Activated CD4-positive, alpha-beta T cell treated with anti-CD3 and anti-CD28 coated beads, Interleukin-2, amount 10 ng/mL, durations not matched to agents 24 days and 14 days (primary cell): ENCODE results near the gene AKR1A1. TPM values are rescaled to one million over a fixed set of nuclear protein-coding genes. Genes with fewer than 3 reads are reported as not detected.
A peak's percentile ranks its signal among the peaks of the same experiment; 100 is the strongest.
"Not testable (repeated sequence)": the region's sequence is repeated elsewhere in the genome, so short reads cannot be mapped to it uniquely, and the experiment has no call there.

ENCODE experiments used
- DNase-seq: peaks from one replicate; pipeline ENCODE4 v3.0.0; 2022
- H3K27ac Mint-ChIP-seq: one replicate; pipeline ENCODE4 v1.8.0; 2022; ENCODE audit warnings: mild to moderate bottlenecking, mixed read lengths
- H3K27me3 Mint-ChIP-seq: one replicate; pipeline ENCODE4 v1.8.0; 2022; ENCODE audit warnings: mixed read lengths
- H3K36me3 Mint-ChIP-seq: one replicate; pipeline ENCODE4 v1.8.0; 2022; ENCODE audit warnings: low read depth, mild to moderate bottlenecking, mixed read lengths
- H3K4me1 Mint-ChIP-seq: one replicate; pipeline ENCODE4 v1.8.0; 2021; ENCODE audit warnings: mixed read lengths
- H3K4me3 Mint-ChIP-seq: one replicate; pipeline ENCODE4 v1.8.0; 2022; ENCODE audit warnings: mild to moderate bottlenecking, moderate library complexity, mixed read lengths
- H3K9me3 Mint-ChIP-seq: one replicate; pipeline ENCODE4 v1.8.0; 2021; ENCODE audit warnings: mixed read lengths
- intact Hi-C: fragments of 100-400 bp; cut with micrococcal nuclease; formaldehyde crosslinking; loops from one replicate; pipeline ENCODE4 v1.15.1; 2023
- total RNA-seq: library from RNA; stranded (reverse); gene quantifications from 2 replicates; pipeline ENCODE4 v1.2.3, GENCODE V29; 2022

Gene AKR1A1
- total RNA-seq, 1 donor from 2014 or later: 199 TPM

DNA sequence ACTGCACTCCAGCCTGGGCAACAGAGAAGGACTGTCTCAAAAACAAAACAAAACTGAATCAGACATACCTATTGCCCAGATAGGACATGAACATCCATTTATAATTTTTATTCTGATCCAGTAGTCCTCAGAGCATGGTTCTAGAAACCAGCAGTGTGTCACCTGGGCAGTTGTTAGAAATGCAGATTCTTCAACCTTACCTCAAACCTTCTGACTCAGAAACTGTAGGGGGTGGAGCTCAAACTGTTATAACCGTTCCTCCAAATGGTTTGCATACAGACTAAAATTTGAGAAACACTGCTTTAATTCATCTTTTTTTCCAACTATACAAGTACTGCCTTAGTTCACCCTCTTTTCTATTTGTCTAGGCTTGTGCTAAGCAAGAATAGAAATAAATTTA, 39.2 kb downstream of the AKR1A1 start:
- Mint-ChIP-seq H3K9me3 (no peaks in the 10 kb centered on the region), H3K27me3 (no peaks in the 10 kb centered on the region), H3K36me3 (peaks cover 39% of the 10 kb centered on the region), H3K4me1 (peaks cover 31% of the 10 kb centered on the region), H3K27ac (no peak overlapping the region), H3K4me3 (no peak overlapping the region)
- DNase-seq: no peak
- intact Hi-C loops: loop anchor here (10.0 kb wide), 2 partner anchors 655 to 785 kb away; partner anchors contain the start of genes BTBD19, DYNLT4, PLK3 and RAD54L

DNA sequence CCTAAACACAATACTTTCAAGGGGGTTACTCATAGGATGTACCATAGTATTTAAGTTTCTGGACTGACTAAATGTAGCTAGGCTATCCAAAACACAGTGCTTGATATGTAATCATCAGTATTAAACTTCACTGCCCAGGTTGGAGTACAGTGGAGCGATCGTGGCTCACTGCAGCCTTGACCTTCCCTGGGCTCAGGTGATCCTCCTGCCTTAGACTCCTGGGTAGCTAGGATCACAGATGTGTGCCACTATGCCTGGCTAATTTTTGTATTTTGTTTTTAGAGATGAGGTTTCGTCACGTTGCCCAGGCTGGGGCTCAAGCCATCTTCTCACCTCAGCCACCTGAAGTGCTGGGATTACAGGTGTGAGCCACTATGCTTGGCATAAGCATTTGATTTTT, 43.8 kb downstream of the AKR1A1 start:
- no peak for DNase-seq
- no peak overlapping the region for H3K27ac Mint-ChIP-seq
- H3K4me3 Mint-ChIP-seq: no peak overlapping the region
- H3K4me1 Mint-ChIP-seq: peaks cover 26% of the 10 kb centered on the region
- no peaks in the 10 kb centered on the region for H3K27me3 Mint-ChIP-seq
- H3K9me3 Mint-ChIP-seq: no peaks in the 10 kb centered on the region
- peaks cover 44% of the 10 kb centered on the region for H3K36me3 Mint-ChIP-seq
- intact Hi-C loops: no loop called here

DNA sequence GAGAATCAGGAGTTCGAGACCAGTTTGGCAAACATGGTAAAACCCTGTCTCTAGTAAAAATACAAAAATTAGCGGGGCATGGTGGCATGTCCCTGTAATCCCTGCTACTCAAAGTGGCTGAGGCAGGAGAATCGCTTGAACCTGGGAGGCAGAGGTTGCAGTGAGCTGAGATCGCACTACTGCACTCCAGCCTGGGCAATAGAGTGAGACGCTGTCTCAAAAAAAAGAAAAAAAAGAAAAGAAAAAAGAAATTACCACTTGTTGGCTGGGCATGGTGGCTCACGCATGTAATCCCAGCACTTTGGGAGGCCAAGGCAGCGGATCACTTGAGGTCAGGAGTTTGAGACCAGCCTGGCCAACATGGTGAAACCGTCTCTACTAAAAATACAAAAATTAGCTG, 46.1 kb downstream of the AKR1A1 start:
- H3K27me3 Mint-ChIP-seq, intact Hi-C loops, H3K9me3 Mint-ChIP-seq, DNase-seq, H3K4me3 Mint-ChIP-seq, H3K27ac Mint-ChIP-seq: not testable (repeated sequence)
- H3K4me1 Mint-ChIP-seq: peaks cover 39% of the 10 kb centered on the region
- peaks cover 46% of the 10 kb centered on the region for H3K36me3 Mint-ChIP-seq

DNA sequence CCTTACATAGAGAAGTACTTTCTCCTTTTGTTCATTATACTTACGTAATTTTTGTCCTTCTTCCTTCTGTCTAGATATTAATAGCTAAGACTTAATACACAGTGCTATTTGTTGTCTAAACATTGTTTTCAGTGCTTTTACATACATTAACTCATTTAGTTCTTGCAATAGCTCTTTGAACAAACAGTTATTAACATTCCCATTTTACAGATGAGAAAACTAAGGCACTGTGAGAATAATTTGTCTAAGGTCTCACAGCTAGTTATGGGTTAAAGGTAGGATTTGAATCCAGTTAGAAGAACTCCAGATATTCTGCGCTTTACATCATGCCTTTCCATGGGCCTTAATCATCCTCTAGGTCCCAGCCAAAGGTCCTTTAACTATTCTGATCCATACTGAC, 53.6 kb downstream of the AKR1A1 start:
- Mint-ChIP-seq H3K9me3 (no peaks in the 10 kb centered on the region), H3K36me3 (peaks cover 47% of the 10 kb centered on the region), H3K27ac (no peak overlapping the region), H3K27me3 (no peaks in the 10 kb centered on the region), H3K4me3 (no peak overlapping the region), H3K4me1 (peaks cover 38% of the 10 kb centered on the region)
- no peak for DNase-seq
- intact Hi-C loops: no loop called here

DNA sequence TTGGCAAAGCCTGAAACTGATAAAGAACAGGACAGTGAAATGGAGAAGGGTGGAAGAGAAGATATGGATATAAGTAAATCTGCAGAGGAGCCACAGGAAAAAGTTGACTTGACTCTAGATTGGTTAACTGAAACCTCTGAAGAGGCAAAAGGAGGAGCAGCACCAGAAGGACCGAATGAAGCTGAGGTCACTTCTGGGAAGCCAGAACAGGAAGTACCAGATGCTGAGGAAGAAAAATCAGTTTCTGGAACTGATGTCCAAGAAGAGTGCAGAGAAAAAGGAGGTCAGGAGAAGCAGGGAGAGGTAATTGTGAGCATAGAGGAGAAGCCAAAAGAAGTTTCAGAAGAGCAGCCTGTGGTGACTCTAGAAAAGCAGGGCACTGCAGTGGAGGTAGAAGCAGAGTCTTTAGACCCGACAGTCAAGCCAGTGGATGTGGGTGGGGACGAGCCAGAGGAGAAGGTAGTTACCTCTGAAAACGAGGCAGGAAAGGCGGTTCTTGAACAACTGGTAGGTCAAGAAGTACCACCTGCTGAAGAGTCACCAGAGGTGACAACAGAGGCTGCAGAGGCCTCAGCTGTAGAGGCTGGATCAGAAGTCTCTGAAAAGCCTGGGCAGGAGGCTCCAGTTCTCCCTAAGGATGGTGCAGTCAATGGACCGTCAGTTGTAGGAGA, 56.9 kb downstream of the AKR1A1 start:
- DNase-seq: no peak
- H3K36me3 Mint-ChIP-seq: peaks cover 50% of the 10 kb centered on the region
- H3K27me3 Mint-ChIP-seq: no peaks in the 10 kb centered on the region
- H3K9me3 Mint-ChIP-seq: no peaks in the 10 kb centered on the region
- H3K27ac Mint-ChIP-seq: peak overlapping the region; percentile 68
- H3K4me1 Mint-ChIP-seq: peaks cover 18% of the 10 kb centered on the region
- intact Hi-C loops: no loop called here
- no peak overlapping the region for H3K4me3 Mint-ChIP-seq

DNA sequence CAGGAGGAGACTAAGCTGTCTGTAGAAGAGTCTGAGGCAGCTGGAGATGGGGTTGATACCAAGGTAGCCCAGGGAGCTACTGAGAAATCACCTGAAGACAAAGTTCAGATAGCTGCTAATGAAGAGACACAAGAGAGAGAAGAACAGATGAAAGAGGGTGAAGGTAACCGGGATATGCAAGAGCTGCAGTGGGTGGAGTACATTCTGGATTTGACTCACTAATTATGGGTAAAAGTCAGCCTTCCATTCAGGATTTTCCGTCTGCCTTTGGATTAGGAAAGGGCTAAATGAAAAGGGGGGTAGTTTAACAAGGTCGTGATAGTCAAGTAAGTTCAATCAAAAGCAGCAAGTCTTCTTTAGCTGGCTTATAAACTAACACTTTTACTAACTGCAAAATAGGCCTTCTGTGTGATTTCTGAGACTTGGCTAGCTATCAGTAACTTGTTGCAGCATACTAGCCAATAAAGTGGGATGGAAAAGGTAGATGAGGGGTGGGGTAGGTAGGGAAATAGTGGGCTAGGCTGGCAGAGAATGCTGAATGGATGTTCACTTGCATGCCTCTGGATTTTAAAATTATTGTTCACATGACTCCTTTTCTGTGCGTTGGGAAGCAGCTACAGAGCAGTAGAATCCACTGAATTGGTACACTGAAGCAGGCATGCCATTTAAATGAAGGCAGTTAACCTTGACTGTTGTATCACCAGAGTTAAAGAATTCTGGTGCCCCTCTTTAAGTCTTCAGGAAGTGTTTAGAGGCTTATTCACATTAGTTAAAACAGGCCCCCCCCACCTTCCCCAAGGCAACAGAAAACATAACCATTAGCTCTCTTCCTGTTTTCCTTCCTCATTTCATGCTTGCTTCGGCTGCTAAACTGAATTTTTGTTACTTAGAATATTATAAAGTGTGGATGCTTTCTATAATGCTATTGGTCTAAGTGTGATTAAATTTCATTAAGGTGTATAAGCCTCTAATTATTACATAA, 57.8 kb downstream of the AKR1A1 start:
- intact Hi-C loops: no loop called here
- H3K4me3 Mint-ChIP-seq: no peak overlapping the region
- H3K9me3 Mint-ChIP-seq: no peaks in the 10 kb centered on the region
- H3K27me3 Mint-ChIP-seq: no peaks in the 10 kb centered on the region
- no peak for DNase-seq
- peaks cover 54% of the 10 kb centered on the region for H3K36me3 Mint-ChIP-seq
- H3K4me1 Mint-ChIP-seq: peaks cover 18% of the 10 kb centered on the region
- H3K27ac Mint-ChIP-seq: peak overlapping the region; percentile 15

DNA sequence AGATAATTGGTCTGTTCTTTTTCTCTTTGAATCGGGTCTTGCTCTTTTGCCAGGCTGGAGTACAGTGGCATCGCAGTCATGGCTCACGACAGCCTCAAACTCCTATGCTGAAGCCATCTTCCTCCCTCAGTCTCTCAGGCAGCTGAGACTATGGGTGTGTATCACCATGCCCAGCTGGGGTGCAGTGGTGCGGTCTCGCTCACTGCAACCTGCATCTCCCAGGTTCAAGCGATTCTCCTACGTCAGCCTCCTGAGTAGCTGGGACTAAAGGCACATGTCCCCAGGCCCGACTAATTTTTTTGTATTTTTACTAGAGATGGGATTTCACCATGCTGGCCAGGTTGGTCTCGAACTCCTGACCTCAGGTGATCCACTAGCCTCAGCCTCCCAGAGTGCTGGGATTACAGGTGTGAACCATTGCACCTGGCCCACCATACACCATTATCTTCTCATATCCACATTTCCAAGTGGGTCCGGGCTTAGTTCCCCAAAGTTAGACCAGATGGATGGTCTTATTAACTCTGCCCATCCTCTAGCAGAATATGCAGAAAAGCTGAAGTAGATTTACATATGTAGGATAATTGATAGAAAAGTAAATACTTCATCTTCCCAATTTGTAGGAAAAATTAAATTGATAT, 60.1 kb downstream of the AKR1A1 start:
- no peak for DNase-seq
- no peaks in the 10 kb centered on the region for H3K27me3 Mint-ChIP-seq
- H3K9me3 Mint-ChIP-seq: no peaks in the 10 kb centered on the region
- H3K27ac Mint-ChIP-seq: peak overlapping the region; percentile 34
- intact Hi-C loops: no loop called here
- peaks cover 15% of the 10 kb centered on the region for H3K4me1 Mint-ChIP-seq
- H3K4me3 Mint-ChIP-seq: no peak overlapping the region
- peaks cover 62% of the 10 kb centered on the region for H3K36me3 Mint-ChIP-seq

DNA sequence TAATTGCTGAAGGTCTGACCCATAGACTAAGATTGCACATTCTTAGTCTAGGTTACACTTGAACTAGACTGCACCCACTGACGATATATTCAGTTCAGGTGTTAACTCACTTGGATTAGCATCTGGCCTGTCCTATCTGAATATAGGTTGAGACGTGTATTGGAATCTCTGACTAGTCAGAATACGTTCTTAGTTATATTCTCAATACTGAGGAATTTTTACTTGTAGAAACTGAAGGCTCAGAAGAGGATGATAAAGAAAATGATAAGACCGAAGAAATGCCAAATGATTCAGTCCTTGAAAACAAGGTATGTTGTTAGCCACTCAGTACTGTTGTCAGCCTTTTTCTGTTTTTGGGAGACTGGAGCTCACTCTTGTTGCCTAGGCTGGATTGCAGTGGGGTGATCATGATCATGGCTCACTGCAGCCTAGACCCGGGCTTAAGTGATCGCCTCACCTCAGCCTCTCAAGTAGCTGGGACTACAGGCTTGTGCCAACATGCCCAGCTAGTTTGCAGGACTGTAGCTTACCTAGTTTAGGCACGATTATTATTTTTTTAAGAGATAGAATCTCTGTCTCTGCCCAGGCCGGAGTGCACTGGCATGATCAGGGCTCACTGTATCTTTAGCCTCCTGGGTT, 62.4 kb downstream of the AKR1A1 start:
- no peaks in the 10 kb centered on the region for H3K9me3 Mint-ChIP-seq
- peaks cover 3% of the 10 kb centered on the region for H3K4me1 Mint-ChIP-seq
- H3K36me3 Mint-ChIP-seq: peaks cover 62% of the 10 kb centered on the region
- intact Hi-C loops: no loop called here
- no peaks in the 10 kb centered on the region for H3K27me3 Mint-ChIP-seq
- DNase-seq: no peak
- no peak overlapping the region for H3K27ac Mint-ChIP-seq
- H3K4me3 Mint-ChIP-seq: no peak overlapping the region

DNA sequence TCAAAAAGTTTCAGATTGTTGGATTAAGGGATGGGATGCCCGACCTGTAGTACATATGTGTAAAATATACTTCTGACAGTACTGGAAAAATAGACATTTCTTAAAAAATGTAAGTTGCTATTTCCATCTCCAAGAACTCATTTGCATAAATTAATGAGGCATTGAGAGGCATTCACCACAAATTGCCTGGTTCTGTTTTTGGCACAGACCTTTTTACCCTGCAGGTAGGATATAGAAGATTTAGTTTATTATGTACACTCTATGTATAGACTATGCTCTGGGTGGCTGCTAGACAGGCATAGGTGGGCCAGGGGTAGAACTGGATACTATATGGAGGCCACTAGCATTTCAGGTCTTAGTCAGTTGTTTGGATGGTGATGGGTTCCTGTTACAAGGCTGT, 65.3 kb downstream of the AKR1A1 start:
- no peak for DNase-seq
- Mint-ChIP-seq H3K36me3 (peaks cover 53% of the 10 kb centered on the region), H3K27me3 (no peaks in the 10 kb centered on the region), H3K27ac (no peak overlapping the region), H3K4me3 (no peak overlapping the region), H3K4me1 (no peaks in the 10 kb centered on the region), H3K9me3 (no peaks in the 10 kb centered on the region)
- intact Hi-C loops: no loop called here

DNA sequence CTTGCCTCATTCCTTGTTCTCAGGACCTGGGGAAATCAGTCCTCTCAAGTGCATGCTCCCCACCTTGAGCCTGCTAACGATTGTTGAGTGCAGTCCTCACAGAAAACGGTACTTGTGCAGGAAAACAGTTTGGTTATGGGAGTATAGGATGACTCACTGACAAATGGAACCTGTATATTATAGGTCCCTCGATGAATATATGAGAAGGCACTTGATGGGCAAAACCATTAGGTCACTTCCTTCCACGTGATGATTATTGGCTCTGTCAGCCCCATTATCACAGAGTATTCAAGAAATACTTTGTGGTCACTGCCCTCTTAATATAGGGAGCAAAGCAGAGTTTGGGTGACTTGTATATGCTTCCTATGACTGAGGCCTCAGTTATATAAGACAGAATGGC, 67.0 kb downstream of the AKR1A1 start:
- Mint-ChIP-seq H3K4me3 (no peak overlapping the region), H3K4me1 (no peaks in the 10 kb centered on the region), H3K9me3 (no peaks in the 10 kb centered on the region), H3K36me3 (peaks cover 48% of the 10 kb centered on the region), H3K27ac (peak overlapping the region; percentile 23), H3K27me3 (no peaks in the 10 kb centered on the region)
- intact Hi-C loops: no loop called here
- DNase-seq: no peak

DNA sequence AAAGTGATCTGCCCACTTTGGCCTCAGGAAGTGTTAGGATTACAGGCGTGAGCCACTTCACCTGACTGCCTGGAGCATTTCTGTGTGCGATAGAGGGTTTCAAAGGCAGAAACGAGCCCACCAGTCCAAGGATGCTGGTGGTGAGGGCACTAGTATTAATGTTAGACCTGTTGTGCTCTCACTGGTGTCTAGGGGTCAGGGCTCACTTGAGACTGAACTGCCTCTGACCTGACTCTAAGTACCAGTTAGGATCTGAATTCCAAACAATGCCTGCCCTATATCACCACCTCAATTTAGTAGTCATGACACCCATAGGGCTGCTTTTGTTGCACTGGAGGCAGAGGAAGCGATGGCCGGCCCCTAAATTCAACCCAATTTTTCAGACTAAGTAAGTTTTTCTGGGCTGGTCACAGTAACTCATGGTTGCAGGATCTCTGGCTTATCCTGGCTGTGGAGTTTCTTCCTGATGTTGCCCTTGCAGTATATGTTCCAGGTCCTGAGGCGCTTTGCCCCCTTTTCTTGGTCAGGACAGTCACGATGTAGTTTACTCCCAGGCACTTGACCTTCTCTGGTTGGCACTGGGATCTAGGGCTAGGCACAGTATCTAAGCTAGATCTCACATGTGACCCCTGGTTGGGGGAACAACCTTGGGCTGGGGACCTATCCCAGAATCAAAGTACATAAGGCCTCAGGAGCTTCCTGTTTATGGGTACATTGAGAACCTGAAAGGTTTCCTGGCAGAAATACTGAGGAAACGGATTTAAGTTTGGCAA, 68.7 kb downstream of the AKR1A1 start:
- peak overlapping the region; percentile 53 for H3K27ac Mint-ChIP-seq
- intact Hi-C loops: no loop called here
- DNase-seq: no peak
- H3K4me3 Mint-ChIP-seq: no peak overlapping the region
- no peaks in the 10 kb centered on the region for H3K27me3 Mint-ChIP-seq
- no peaks in the 10 kb centered on the region for H3K9me3 Mint-ChIP-seq
- no peaks in the 10 kb centered on the region for H3K4me1 Mint-ChIP-seq
- H3K36me3 Mint-ChIP-seq: peaks cover 41% of the 10 kb centered on the region
